ENCODE data around the gene CDKN2B-AS1.

Gene CDKN2B-AS1

DNA sequence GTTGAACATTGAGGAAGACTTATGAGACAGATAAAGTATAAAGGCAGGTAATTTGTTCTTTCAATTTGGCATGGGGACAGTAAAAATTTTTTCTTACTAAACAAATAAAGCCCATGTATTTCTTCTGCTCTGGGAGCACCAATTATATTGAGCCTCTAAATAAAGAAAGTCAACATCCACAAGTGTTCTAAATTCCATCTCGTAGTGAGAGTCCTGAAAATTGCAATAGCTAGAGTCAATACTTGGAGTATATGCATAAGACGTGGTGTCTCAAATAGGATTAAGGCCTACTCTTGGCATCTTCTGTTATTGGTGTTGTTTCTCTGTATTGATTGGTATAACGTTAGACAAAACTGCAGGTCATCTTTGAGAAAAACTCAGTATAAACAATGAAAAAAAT is 135.0 kb downstream of the CDKN2B-AS1 start:
- no peak for DNase-seq
- H3K4me1 ChIP-seq (ENCODE audit: control insufficient read depth, insufficient read depth, low read length, poor library complexity, severe bottlenecking): no peaks in the 10 kb centered on the region
- no peak overlapping the region for H3K4me3 ChIP-seq (ENCODE audit: insufficient read depth, low read depth, low read length, poor library complexity, severe bottlenecking)
- no peaks in the 10 kb centered on the region for H3K9me3 ChIP-seq (ENCODE audit: control insufficient read depth, low read length)
- no peaks in the 10 kb centered on the region for H3K27me3 ChIP-seq (replicated peaks; ENCODE audit: control insufficient read depth, insufficient read depth, low read length, poor library complexity, severe bottlenecking)
- H3K36me3 ChIP-seq (ENCODE audit: control insufficient read depth, insufficient read depth, low read length): no peaks in the 10 kb centered on the region
- no peak overlapping the region for H3K27ac ChIP-seq (ENCODE audit: insufficient read depth, low read length, poor library complexity, severe bottlenecking)

DNA sequence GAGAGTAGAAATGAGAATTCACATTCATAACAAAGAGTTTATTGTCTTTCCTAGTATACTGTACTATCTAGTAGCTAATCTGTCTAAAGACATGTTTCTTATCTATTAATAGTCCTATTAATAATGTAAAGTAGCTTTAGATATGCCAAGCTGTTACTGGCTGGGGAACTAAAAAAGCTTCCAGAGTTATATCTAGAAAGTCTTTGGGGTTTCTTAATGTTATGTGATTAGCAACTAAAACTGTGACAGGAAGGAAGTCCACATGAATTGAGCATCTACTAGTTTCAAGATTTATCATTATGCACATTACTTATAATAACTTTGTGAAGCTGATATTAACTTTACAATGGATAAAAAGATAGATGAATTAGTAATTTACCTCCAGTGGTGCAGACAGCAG is 137.2 kb downstream of the CDKN2B-AS1 start:
- Histone ChIP-seq H3K27ac (ENCODE audit: insufficient read depth, low read length, poor library complexity, severe bottlenecking) (no peak overlapping the region), H3K4me3 (ENCODE audit: insufficient read depth, low read depth, low read length, poor library complexity, severe bottlenecking) (no peak overlapping the region), H3K27me3 (replicated peaks; ENCODE audit: control insufficient read depth, insufficient read depth, low read length, poor library complexity, severe bottlenecking) (no peaks in the 10 kb centered on the region), H3K9me3 (ENCODE audit: control insufficient read depth, low read length) (no peaks in the 10 kb centered on the region), H3K4me1 (ENCODE audit: control insufficient read depth, insufficient read depth, low read length, poor library complexity, severe bottlenecking) (no peaks in the 10 kb centered on the region), H3K36me3 (ENCODE audit: control insufficient read depth, insufficient read depth, low read length) (no peaks in the 10 kb centered on the region)
- no peak for DNase-seq

DNA sequence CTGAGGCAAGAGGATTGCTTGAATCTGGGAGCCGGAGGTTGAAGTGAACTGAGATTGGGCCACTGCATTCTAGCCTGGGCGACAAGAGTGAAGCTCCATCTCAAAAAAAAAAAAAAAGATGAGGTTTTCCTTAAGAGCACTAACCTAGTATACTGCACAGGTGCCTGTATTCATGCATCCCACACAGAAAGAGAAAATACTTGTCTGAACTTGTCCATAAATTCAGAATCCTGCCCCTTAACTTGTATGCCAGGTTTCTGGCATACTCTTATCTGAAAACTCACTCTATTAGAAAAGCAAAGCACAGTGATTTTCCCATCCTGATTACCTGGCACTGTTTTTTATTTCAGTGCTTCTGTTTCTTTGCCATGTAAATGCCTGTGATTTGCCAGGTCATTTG is 139.8 kb downstream of the CDKN2B-AS1 start:
- no peak for DNase-seq
- Histone ChIP-seq H3K9me3 (ENCODE audit: control insufficient read depth, low read length) (no peaks in the 10 kb centered on the region), H3K4me1 (ENCODE audit: control insufficient read depth, insufficient read depth, low read length, poor library complexity, severe bottlenecking) (no peaks in the 10 kb centered on the region), H3K27me3 (replicated peaks; ENCODE audit: control insufficient read depth, insufficient read depth, low read length, poor library complexity, severe bottlenecking) (no peaks in the 10 kb centered on the region), H3K36me3 (ENCODE audit: control insufficient read depth, insufficient read depth, low read length) (no peaks in the 10 kb centered on the region), H3K27ac (ENCODE audit: insufficient read depth, low read length, poor library complexity, severe bottlenecking) (no peak overlapping the region), H3K4me3 (ENCODE audit: insufficient read depth, low read depth, low read length, poor library complexity, severe bottlenecking) (no peak overlapping the region)

DNA sequence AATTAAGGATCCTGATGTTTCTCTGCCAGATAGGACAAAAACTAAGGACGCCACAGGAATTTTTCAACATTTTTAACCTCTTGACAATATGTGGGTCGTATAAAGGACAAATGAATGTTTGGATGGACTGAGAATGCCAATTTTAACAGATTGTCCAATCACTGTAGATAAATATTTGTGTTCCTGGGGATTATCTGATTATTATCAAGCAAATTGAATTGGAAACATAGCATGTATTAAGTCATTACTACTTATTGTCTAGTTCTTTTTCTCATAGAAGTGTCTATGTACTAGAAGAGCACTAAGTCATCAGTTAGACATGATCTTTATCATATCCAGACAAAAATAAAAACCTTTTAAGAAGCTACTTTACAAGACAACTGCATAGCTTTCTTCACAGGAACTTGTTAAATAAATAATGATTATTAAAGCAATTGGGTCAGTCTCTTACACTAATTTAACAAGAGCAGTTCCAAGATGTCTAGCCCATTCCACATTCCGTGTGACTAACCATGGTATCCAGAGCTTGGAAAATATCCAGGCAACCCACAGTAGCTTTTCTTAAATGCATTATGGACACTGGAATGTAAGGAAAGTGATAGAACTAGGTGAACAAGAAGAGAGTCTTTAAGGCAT is 142.0 kb downstream of the CDKN2B-AS1 start:
- Histone ChIP-seq H3K4me1 (ENCODE audit: control insufficient read depth, insufficient read depth, low read length, poor library complexity, severe bottlenecking) (no peaks in the 10 kb centered on the region), H3K9me3 (ENCODE audit: control insufficient read depth, low read length) (no peaks in the 10 kb centered on the region), H3K4me3 (ENCODE audit: insufficient read depth, low read depth, low read length, poor library complexity, severe bottlenecking) (no peak overlapping the region), H3K27me3 (replicated peaks; ENCODE audit: control insufficient read depth, insufficient read depth, low read length, poor library complexity, severe bottlenecking) (no peaks in the 10 kb centered on the region), H3K27ac (ENCODE audit: insufficient read depth, low read length, poor library complexity, severe bottlenecking) (no peak overlapping the region), H3K36me3 (ENCODE audit: control insufficient read depth, insufficient read depth, low read length) (no peaks in the 10 kb centered on the region)
- no peak for DNase-seq

DNA sequence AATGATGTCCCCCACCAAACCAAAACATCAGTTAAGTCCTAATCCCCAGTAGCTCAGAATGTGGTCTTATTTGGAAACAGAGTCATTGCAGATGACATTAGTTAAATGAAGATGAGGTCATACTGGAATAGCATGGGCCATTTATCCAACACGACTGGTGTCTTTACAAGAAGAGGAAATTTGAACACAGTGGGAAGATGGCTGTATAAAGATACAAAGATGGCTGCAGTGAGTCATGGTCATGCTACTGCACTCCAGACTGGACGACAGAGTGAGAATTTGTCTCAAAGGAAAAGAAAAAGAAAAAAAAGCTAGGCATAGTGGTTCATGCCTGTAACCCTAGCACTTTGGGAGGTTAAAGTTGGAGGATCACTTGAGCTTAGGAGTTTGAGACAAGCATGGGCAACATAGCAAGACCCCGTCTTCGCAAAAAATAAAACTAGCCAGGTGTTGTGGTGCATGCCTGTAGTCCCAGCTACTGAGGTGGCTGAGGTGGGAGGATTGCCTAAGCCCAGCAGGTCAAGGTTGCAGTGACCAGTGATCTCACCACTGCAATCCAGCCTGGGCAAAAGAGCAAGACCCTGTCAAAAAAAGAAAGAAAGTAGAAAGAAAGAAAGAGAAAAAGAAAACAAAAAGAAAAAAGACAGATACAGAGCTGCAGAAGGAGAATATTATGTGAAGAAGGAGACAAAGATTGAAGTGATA is 144.5 kb downstream of the CDKN2B-AS1 start:
- Histone ChIP-seq H3K27ac (ENCODE audit: insufficient read depth, low read length, poor library complexity, severe bottlenecking) (no peak overlapping the region), H3K36me3 (ENCODE audit: control insufficient read depth, insufficient read depth, low read length) (no peaks in the 10 kb centered on the region), H3K4me3 (ENCODE audit: insufficient read depth, low read depth, low read length, poor library complexity, severe bottlenecking) (no peak overlapping the region), H3K27me3 (replicated peaks; ENCODE audit: control insufficient read depth, insufficient read depth, low read length, poor library complexity, severe bottlenecking) (no peaks in the 10 kb centered on the region), H3K4me1 (ENCODE audit: control insufficient read depth, insufficient read depth, low read length, poor library complexity, severe bottlenecking) (no peaks in the 10 kb centered on the region), H3K9me3 (ENCODE audit: control insufficient read depth, low read length) (no peaks in the 10 kb centered on the region)
- no peak for DNase-seq

DNA sequence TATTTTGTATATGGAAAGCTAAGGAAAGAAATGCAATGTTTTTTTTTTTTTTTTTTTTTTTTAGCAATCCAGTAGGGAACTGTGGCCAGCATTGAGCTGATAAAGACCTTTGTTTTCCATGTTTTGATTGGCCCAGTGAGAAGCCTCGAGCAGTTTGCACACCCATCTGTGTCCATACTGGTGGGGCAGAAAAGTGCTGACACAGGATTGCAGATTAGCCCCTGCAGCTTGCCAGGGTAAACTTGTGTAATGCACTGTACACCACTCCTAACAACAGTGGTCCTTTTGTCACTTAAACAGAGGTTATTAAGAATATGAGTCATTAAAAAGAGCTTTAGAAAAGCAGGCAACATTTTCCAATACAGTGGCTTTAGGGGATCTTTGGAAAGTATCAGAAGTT is 147.3 kb downstream of the CDKN2B-AS1 start:
- no peak for DNase-seq
- Histone ChIP-seq H3K4me3 (ENCODE audit: insufficient read depth, low read depth, low read length, poor library complexity, severe bottlenecking) (no peak overlapping the region), H3K36me3 (ENCODE audit: control insufficient read depth, insufficient read depth, low read length) (no peaks in the 10 kb centered on the region), H3K9me3 (ENCODE audit: control insufficient read depth, low read length) (no peaks in the 10 kb centered on the region), H3K27me3 (replicated peaks; ENCODE audit: control insufficient read depth, insufficient read depth, low read length, poor library complexity, severe bottlenecking) (no peaks in the 10 kb centered on the region), H3K27ac (ENCODE audit: insufficient read depth, low read length, poor library complexity, severe bottlenecking) (no peak overlapping the region), H3K4me1 (ENCODE audit: control insufficient read depth, insufficient read depth, low read length, poor library complexity, severe bottlenecking) (no peaks in the 10 kb centered on the region)

DNA sequence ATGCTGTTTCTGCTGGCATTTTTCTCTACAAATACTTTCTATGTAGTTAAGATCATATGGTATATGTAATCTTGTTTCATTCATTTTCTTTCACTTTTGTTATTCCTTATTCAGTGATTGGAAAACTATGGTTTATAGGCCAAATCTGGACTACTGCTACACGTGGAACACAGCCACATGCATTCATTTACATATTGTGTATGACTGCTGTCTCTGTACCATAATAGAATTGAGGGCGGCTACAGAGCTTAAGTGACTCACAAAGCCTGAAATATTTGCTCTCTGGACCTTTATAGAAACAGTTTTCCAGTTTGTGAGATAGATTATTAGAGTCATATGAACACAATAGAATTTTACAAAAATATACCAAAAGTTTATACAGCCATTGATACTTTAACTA is 148.1 kb downstream of the CDKN2B-AS1 start:
- Histone ChIP-seq H3K27me3 (replicated peaks; ENCODE audit: control insufficient read depth, insufficient read depth, low read length, poor library complexity, severe bottlenecking) (no peaks in the 10 kb centered on the region), H3K4me3 (ENCODE audit: insufficient read depth, low read depth, low read length, poor library complexity, severe bottlenecking) (no peak overlapping the region), H3K36me3 (ENCODE audit: control insufficient read depth, insufficient read depth, low read length) (no peaks in the 10 kb centered on the region), H3K4me1 (ENCODE audit: control insufficient read depth, insufficient read depth, low read length, poor library complexity, severe bottlenecking) (no peaks in the 10 kb centered on the region), H3K27ac (ENCODE audit: insufficient read depth, low read length, poor library complexity, severe bottlenecking) (no peak overlapping the region), H3K9me3 (ENCODE audit: control insufficient read depth, low read length) (no peaks in the 10 kb centered on the region)
- no peak for DNase-seq

DNA sequence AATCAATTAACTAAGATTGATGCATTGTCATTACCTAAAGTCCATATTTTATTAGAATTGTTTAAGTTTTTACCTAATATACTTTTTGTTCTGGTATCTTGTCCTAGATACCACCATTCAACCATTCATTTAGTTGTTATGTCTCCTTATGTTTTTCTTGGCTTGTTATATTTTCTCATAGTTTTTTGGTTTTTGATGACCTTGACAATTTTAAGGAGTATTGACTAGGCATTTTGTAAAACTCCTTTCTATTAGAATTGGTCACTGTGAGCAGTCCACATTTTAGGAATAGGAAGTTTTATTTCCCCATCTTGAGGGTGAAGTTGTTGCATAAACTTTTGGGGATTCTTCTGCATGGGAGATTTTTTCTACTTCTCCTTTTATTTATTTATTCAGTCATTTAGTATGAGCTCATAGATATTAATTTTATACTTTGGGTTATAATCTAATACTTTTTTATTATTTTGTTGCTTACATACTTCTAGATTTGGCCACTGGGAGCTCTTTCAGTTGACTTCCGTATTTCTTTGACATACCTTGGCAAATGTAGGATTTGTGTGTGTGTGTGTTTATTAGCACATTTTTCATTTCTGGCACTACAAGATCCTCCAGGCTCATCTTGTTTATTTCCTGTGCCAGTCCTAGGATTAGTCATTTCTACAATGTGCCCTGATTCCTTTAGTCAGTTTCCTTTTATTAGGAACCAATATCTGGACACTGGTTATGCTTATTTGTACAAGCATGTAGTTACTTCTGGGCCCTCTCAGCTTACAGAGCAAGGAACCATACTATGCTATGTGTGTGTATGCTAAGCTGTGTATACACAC is 149.4 kb downstream of the CDKN2B-AS1 start:
- H3K36me3 ChIP-seq (ENCODE audit: control insufficient read depth, insufficient read depth, low read length): no peaks in the 10 kb centered on the region
- DNase-seq: no peak
- H3K4me3 ChIP-seq (ENCODE audit: insufficient read depth, low read depth, low read length, poor library complexity, severe bottlenecking): no peak overlapping the region
- no peaks in the 10 kb centered on the region for H3K4me1 ChIP-seq (ENCODE audit: control insufficient read depth, insufficient read depth, low read length, poor library complexity, severe bottlenecking)
- no peak overlapping the region for H3K27ac ChIP-seq (ENCODE audit: insufficient read depth, low read length, poor library complexity, severe bottlenecking)
- no peaks in the 10 kb centered on the region for H3K27me3 ChIP-seq (replicated peaks; ENCODE audit: control insufficient read depth, insufficient read depth, low read length, poor library complexity, severe bottlenecking)
- no peaks in the 10 kb centered on the region for H3K9me3 ChIP-seq (ENCODE audit: control insufficient read depth, low read length)

DNA sequence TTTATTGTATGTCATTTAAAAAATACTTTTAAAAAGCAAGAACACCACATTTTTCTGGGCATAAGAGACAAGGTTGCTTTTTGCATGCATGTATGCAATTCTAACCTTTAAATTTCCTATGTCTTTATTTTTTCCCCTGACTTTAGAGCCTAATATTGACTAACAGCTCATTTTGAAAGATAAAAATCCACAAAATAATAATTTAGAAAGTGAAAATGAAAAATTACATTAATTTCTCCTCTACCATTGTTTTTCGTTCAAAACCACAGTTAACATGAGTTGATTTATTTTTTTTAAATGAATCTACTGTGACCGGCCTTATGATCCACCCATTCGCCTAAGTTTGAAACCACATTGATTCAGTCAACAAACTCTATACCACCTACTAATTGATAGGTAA is 152.0 kb downstream of the CDKN2B-AS1 start:
- Histone ChIP-seq H3K27ac (ENCODE audit: insufficient read depth, low read length, poor library complexity, severe bottlenecking) (no peak overlapping the region), H3K4me3 (ENCODE audit: insufficient read depth, low read depth, low read length, poor library complexity, severe bottlenecking) (no peak overlapping the region), H3K4me1 (ENCODE audit: control insufficient read depth, insufficient read depth, low read length, poor library complexity, severe bottlenecking) (no peaks in the 10 kb centered on the region), H3K36me3 (ENCODE audit: control insufficient read depth, insufficient read depth, low read length) (no peaks in the 10 kb centered on the region), H3K9me3 (ENCODE audit: control insufficient read depth, low read length) (no peaks in the 10 kb centered on the region), H3K27me3 (replicated peaks; ENCODE audit: control insufficient read depth, insufficient read depth, low read length, poor library complexity, severe bottlenecking) (no peaks in the 10 kb centered on the region)
- DNase-seq: no peak
